Transverse colon (tissue), 4 donors: ENCODE results near the gene SMYD3. TPM values are rescaled to one million over a fixed set of nuclear protein-coding genes. Genes with fewer than 3 reads are reported as not detected.

Source experiments
- DNase-seq: peaks from one replicate; pipeline ENCODE4 v3.0.0-alpha.2; 2019
- H3K27ac ChIP-seq, 4 donors: fragments of 200-600 bp; sonication (generic); 2 replicates each; pipeline ENCODE4 v1.5.1; 2016 to 2018; ENCODE audit warnings: inconsistent platforms in 4 of 4
- H3K27me3 ChIP-seq: fragments of 200-600 bp; sonication (generic); 2 replicates; pipeline ENCODE4 v1.5.1; 2017; ENCODE audit warnings: inconsistent platforms
- H3K36me3 ChIP-seq, 4 donors: fragments of 200-600 bp; sonication (generic); 2 replicates each; pipeline ENCODE4 v1.5.1; 2017 to 2019; ENCODE audit warnings: inconsistent platforms in 4 of 4
- H3K4me1 ChIP-seq, 4 donors: fragments of 200-600 bp; sonication (generic); 2 replicates each; pipeline ENCODE4 v1.5.1; 2017 to 2020; ENCODE audit warnings: inconsistent platforms in 4 of 4
- H3K4me3 ChIP-seq, 4 donors: fragments of 200-600 bp; sonication (generic); 1 replicate in 1 of 4; 2 replicates in 3 of 4; pipeline versions ENCODE4 v1.5.1 to v1.6.1; 2017 to 2019; ENCODE audit warnings: inconsistent platforms in 4 of 4
- H3K9me3 ChIP-seq, 2 donors: fragments of 200-600 bp; sonication (generic); 2 replicates each; pipeline ENCODE4 v1.5.1; 2017 to 2019; ENCODE audit warnings: inconsistent platforms in 2 of 2
- CTCF ChIP-seq, 5 experiments: fragments of 200-600 bp in 3 of 5; fragments of 450-650 bp in 2 of 5; sonication (generic) in 3 of 5; IDR thresholded peaks; 1 replicate in 2 of 5; 2 replicates in 3 of 5; pipeline ENCODE4 v1.5.1; 2016 to 2017; ENCODE audit warnings: antibody characterized with exemption in 5 of 5, inconsistent platforms in 3 of 5, mild to moderate bottlenecking in 2 of 5, moderate library complexity in 1 of 5
- EP300 ChIP-seq: sonication (generic); formaldehyde crosslinking; IDR thresholded peaks from one replicate; pipeline ENCODE4 v1.6.1; 2017; ENCODE audit warnings: antibody characterized with exemption, low read depth
- POLR2A ChIP-seq: fragments of 450-650 bp; IDR thresholded peaks from one replicate; pipeline ENCODE4 v1.6.1; 2016; ENCODE audit warnings: antibody characterized with exemption, mild to moderate bottlenecking, moderate library complexity
- POLR2AphosphoS5 ChIP-seq, 3 donors: sonication (generic); formaldehyde crosslinking; IDR thresholded peaks; one replicate each; pipeline ENCODE4 v1.6.1; 2016; ENCODE audit warnings: antibody characterized with exemption in 3 of 3
- WGBS, 2 donors: methylation state at CpG; one replicate each; pipeline ENCODE4 v1.1.5; 2018; ENCODE audit warnings: low coverage in 1 of 2; 5-methylcytosine and 5-hydroxymethylcytosine counted together
- in situ Hi-C, 4 donors: fragments of 200-750 bp; cut with MboI; loops; one replicate each; pipeline versions ENCODE4 v1.15.0 to v1.15.1; 2017; ENCODE audit warnings: low sequenced_read_pairs in 3 of 4, low pct_ligation_motif_present in 1 of 4, low pct_unique_long_range_greater_than_20kb in 1 of 4
- intact Hi-C: fragments of 100-400 bp; cut with DNase I; formaldehyde crosslinking; loops from one replicate; pipeline ENCODE4 v1.15.1; 2023; ENCODE audit warnings: low total_unique reads
- total RNA-seq, 4 donors: library from RNA; depleted of rRNA; stranded (reverse); fragments of >200 nt; gene quantifications; one replicate each; pipeline ENCODE4 v1.1.0, GENCODE V29; 2016

Gene SMYD3
- total RNA-seq, 4 donors from 2014 or later, result 10.5 to 31.3 (median 25.8) TPM

GRCh38 chr1:246377625-246378153 is 129.4 kb downstream of the SMYD3 start:
- Histone ChIP-seq H3K9me3 (no peaks in the 10 kb centered on the region), H3K4me1 (no peaks in the 10 kb centered on the region), H3K36me3 (no peaks in the 10 kb centered on the region), H3K27ac (no peak overlapping the region), H3K4me3 (no peak overlapping the region), H3K27me3 (no peaks in the 10 kb centered on the region)
- in situ Hi-C loops (no loop called here), intact Hi-C loops (no loop called here)
- WGBS, 2 donors, result 83 to 97% methylated on average over 2 to 5 of the region's 5 CpGs
- TF ChIP-seq POLR2AphosphoS5 (IDR thresholded peaks at IDR 0.05) (no peak), POLR2A (no peak), CTCF (IDR thresholded peaks at IDR 0.05) (no peak), EP300 (no peak)
- DNase-seq, result no peak

- DNase-seq, result no peak
- in situ Hi-C loops (no loop called here), intact Hi-C loops (no loop called here)
- Histone ChIP-seq H3K27ac (no peak overlapping the region), H3K4me3 (no peak overlapping the region), H3K27me3 (no peaks in the 10 kb centered on the region), H3K36me3 (no peaks in the 10 kb centered on the region), H3K9me3 (no peaks in the 10 kb centered on the region), H3K4me1 (no peaks in the 10 kb centered on the region)
- WGBS, 2 donors, result 83 to 87% methylated on average over 3 to 6 of the region's 6 CpGs
- TF ChIP-seq EP300 (no peak), POLR2AphosphoS5 (IDR thresholded peaks at IDR 0.05) (no peak), POLR2A (no peak), CTCF (IDR thresholded peaks at IDR 0.05) (no peak)
Measured at GRCh38 chr1:246373828-246374569, 133.1 kb downstream of the SMYD3 start.

- H3K4me3 ChIP-seq, result no peak overlapping the region
- in situ Hi-C loops, result no loop called here
- H3K36me3 ChIP-seq, result no peaks in the 10 kb centered on the region
- intact Hi-C loops, result no loop called here
- no peaks in the 10 kb centered on the region for H3K9me3 ChIP-seq
- H3K27me3 ChIP-seq, result no peaks in the 10 kb centered on the region
- H3K4me1 ChIP-seq, result no peaks in the 10 kb centered on the region
- WGBS, 2 donors, result 73 to 82% methylated on average over 6 of the region's 6 CpGs
- TF ChIP-seq EP300 (no peak), POLR2A (no peak), POLR2AphosphoS5 (IDR thresholded peaks at IDR 0.05) (no peak), CTCF (IDR thresholded peaks at IDR 0.05) (no peak)
- DNase-seq, result no peak
- H3K27ac ChIP-seq, result no peak overlapping the region
Measured at GRCh38 chr1:246372559-246372958, 134.5 kb downstream of the SMYD3 start.

- H3K27me3 ChIP-seq, result no peaks in the 10 kb centered on the region
- WGBS, 2 donors, result 90 to 94% methylated on average over 2 of the region's 2 CpGs
- no peaks in the 10 kb centered on the region for H3K9me3 ChIP-seq
- no peaks in the 10 kb centered on the region for H3K36me3 ChIP-seq
- no peak overlapping the region for H3K4me3 ChIP-seq
- no peak overlapping the region for H3K27ac ChIP-seq
- in situ Hi-C loops, result no loop called here
- TF ChIP-seq CTCF (IDR thresholded peaks at IDR 0.05) (no peak), POLR2A (no peak), POLR2AphosphoS5 (IDR thresholded peaks at IDR 0.05) (no peak), EP300 (no peak)
- DNase-seq, result no peak
- intact Hi-C loops, result no loop called here
- H3K4me1 ChIP-seq, result no peaks in the 10 kb centered on the region
Measured at GRCh38 chr1:246367041-246367440, 140.0 kb downstream of the SMYD3 start.
